Adipocyte (in vitro differentiated cells): Measurements from ENCODE around the gene VPS13D.

Experiments used
- DNase-seq: peaks from one replicate; pipeline ENCODE4 v3.0.0-alpha.2; 2015; ENCODE audit warnings: low read depth
- H3K27me3 ChIP-seq: replicated peaks from 2 replicates; pipeline ENCODE4 v1.7.0; 2013; ENCODE audit warnings: mild to moderate bottlenecking, low read length, moderate library complexity; ENCODE audit not compliant: control insufficient read depth, insufficient read depth
- H3K36me3 ChIP-seq: 2 replicates; pipeline ENCODE4 v1.7.0; 2013; ENCODE audit warnings: low read length, mild to moderate bottlenecking, moderate library complexity; ENCODE audit not compliant: control insufficient read depth, insufficient read depth, severe bottlenecking
- H3K4me1 ChIP-seq: 2 replicates; pipeline ENCODE4 v1.7.0; 2013; ENCODE audit warnings: mild to moderate bottlenecking, low read length, moderate library complexity; ENCODE audit not compliant: control insufficient read depth, insufficient read depth
- H3K4me3 ChIP-seq: 2 replicates; pipeline ENCODE4 v1.7.0; 2013; ENCODE audit warnings: mild to moderate bottlenecking, low read length, moderate library complexity
- H3K9ac ChIP-seq: 2 replicates; pipeline ENCODE4 v1.7.0; 2013; ENCODE audit warnings: mild to moderate bottlenecking, low read length, moderate library complexity
- H3K9me3 ChIP-seq: 2 replicates; pipeline ENCODE4 v1.7.0; 2013; ENCODE audit warnings: mild to moderate bottlenecking, low read length, moderate library complexity; ENCODE audit not compliant: control insufficient read depth

The VPS13D gene

GRCh38 chr1:12358499-12358898 is 128.7 kb downstream of the VPS13D start:
- Histone ChIP-seq H3K9ac (no peak overlapping the region), H3K4me3 (no peak overlapping the region), H3K27me3 (no peaks in the 10 kb centered on the region), H3K9me3 (no peaks in the 10 kb centered on the region), H3K4me1 (peaks cover 10% of the 10 kb centered on the region), H3K36me3 (peaks cover 82% of the 10 kb centered on the region)
- no peak for DNase-seq

GRCh38 chr1:12359359-12360133 is 129.7 kb downstream of the VPS13D start:
- H3K4me3 ChIP-seq: no peak overlapping the region
- H3K9ac ChIP-seq: no peak overlapping the region
- no peaks in the 10 kb centered on the region for H3K9me3 ChIP-seq
- no peaks in the 10 kb centered on the region for H3K27me3 ChIP-seq
- H3K4me1 ChIP-seq: peaks cover 10% of the 10 kb centered on the region
- DNase-seq: no peak
- H3K36me3 ChIP-seq: peaks cover 82% of the 10 kb centered on the region

- Histone ChIP-seq H3K36me3 (peaks cover 54% of the 10 kb centered on the region), H3K27me3 (no peaks in the 10 kb centered on the region), H3K4me3 (no peak overlapping the region), H3K9ac (no peak overlapping the region), H3K4me1 (no peaks in the 10 kb centered on the region), H3K9me3 (no peaks in the 10 kb centered on the region)
- DNase-seq: no peak
These were observed 138.8 kb downstream of the VPS13D start for GRCh38 chr1:12368646-12369045.

GRCh38 chr1:12369258-12369657 is 139.4 kb downstream of the VPS13D start:
- Histone ChIP-seq H3K4me3 (no peak overlapping the region), H3K9me3 (no peaks in the 10 kb centered on the region), H3K27me3 (no peaks in the 10 kb centered on the region), H3K9ac (no peak overlapping the region), H3K36me3 (peaks cover 54% of the 10 kb centered on the region), H3K4me1 (no peaks in the 10 kb centered on the region)
- no peak for DNase-seq

- Histone ChIP-seq H3K27me3 (no peaks in the 10 kb centered on the region), H3K4me3 (no peak overlapping the region), H3K36me3 (peaks cover 60% of the 10 kb centered on the region), H3K4me1 (no peaks in the 10 kb centered on the region), H3K9me3 (no peaks in the 10 kb centered on the region), H3K9ac (no peak overlapping the region)
- no peak for DNase-seq
These were observed 140.6 kb downstream of the VPS13D start for GRCh38 chr1:12370333-12370975.

GRCh38 chr1:12371053-12371452 is 141.2 kb downstream of the VPS13D start:
- DNase-seq: no peak
- Histone ChIP-seq H3K9me3 (no peaks in the 10 kb centered on the region), H3K4me3 (no peak overlapping the region), H3K4me1 (no peaks in the 10 kb centered on the region), H3K36me3 (peaks cover 62% of the 10 kb centered on the region), H3K9ac (no peak overlapping the region), H3K27me3 (no peaks in the 10 kb centered on the region)

- no peak overlapping the region for H3K9ac ChIP-seq
- peaks cover 66% of the 10 kb centered on the region for H3K36me3 ChIP-seq
These were observed 142.3 kb downstream of the VPS13D start for GRCh38 chr1:12372180-12372579.

GRCh38 chr1:12372761-12373160 is 142.9 kb downstream of the VPS13D start:
- Histone ChIP-seq H3K27me3 (no peaks in the 10 kb centered on the region), H3K4me1 (no peaks in the 10 kb centered on the region), H3K36me3 (peaks cover 69% of the 10 kb centered on the region), H3K9ac (no peak overlapping the region), H3K9me3 (no peaks in the 10 kb centered on the region), H3K4me3 (no peak overlapping the region)
- DNase-seq: no peak

More at GRCh38 chr1:12372180-12372579, 142.3 kb downstream of the VPS13D start:
- no peaks in the 10 kb centered on the region for H3K27me3 ChIP-seq
- no peaks in the 10 kb centered on the region for H3K4me1 ChIP-seq
- no peak for DNase-seq
- no peak overlapping the region for H3K4me3 ChIP-seq
- no peaks in the 10 kb centered on the region for H3K9me3 ChIP-seq

- Histone ChIP-seq H3K4me1 (peaks cover 2% of the 10 kb centered on the region), H3K4me3 (no peak overlapping the region), H3K9me3 (no peaks in the 10 kb centered on the region), H3K27me3 (no peaks in the 10 kb centered on the region), H3K36me3 (peaks cover 68% of the 10 kb centered on the region), H3K9ac (no peak overlapping the region)
- DNase-seq: no peak
These were observed 145.5 kb downstream of the VPS13D start for GRCh38 chr1:12375133-12375829.

GRCh38 chr1:12376236-12377045 is 146.6 kb downstream of the VPS13D start:
- no peak for DNase-seq
- Histone ChIP-seq H3K36me3 (peaks cover 73% of the 10 kb centered on the region), H3K4me1 (peaks cover 14% of the 10 kb centered on the region), H3K27me3 (no peaks in the 10 kb centered on the region), H3K4me3 (no peak overlapping the region), H3K9ac (no peak overlapping the region), H3K9me3 (no peaks in the 10 kb centered on the region)
